ENCODE results near the gene TRAK1.

DNA sequence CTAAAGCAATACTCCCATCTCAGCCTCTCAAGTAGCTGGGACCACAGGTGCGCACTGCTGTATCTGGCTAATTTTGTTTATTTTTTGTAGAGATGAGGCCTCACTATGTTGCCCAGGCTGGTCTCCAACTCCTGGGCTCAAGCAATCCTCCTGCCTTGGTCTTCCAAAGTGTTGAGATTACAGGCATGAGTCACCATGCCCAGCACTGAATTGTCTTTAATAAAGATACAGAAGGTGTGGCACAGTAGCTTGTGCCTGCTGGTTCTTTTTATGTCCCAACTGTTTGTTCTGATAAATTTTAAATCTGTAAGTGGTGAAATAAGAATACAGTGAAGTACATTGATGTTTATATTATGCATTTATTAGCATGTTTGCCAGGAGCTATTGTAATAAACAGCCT, 20.6 kb upstream of the TRAK1 start:
- TF ChIP-seq, protein P1, sequence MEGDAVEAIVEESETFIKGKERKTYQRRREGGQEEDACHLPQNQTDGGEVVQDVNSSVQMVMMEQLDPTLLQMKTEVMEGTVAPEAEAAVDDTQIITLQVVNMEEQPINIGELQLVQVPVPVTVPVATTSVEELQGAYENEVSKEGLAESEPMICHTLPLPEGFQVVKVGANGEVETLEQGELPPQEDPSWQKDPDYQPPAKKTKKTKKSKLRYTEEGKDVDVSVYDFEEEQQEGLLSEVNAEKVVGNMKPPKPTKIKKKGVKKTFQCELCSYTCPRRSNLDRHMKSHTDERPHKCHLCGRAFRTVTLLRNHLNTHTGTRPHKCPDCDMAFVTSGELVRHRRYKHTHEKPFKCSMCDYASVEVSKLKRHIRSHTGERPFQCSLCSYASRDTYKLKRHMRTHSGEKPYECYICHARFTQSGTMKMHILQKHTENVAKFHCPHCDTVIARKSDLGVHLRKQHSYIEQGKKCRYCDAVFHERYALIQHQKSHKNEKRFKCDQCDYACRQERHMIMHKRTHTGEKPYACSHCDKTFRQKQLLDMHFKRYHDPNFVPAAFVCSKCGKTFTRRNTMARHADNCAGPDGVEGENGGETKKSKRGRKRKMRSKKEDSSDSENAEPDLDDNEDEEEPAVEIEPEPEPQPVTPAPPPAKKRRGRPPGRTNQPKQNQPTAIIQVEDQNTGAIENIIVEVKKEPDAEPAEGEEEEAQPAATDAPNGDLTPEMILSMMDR (conservative IDR thresholded peaks at IDR 0.05; ENCODE audit: low read length), result no peak
- TF ChIP-seq EZH2phosphoT487 (IDR thresholded peaks at IDR 0.05; ENCODE audit: borderline replicate concordance), result no peak
